ENCODE results near the gene TMEM123.

TMEM123 gene

GRCh38 chr11:102468616-102469195, 16.1 kb upstream of the TMEM123 start:
- no peak overlapping the region for H3K4me3 ChIP-seq (IDR thresholded peaks at IDR 0.05; ENCODE audit: insufficient read depth, low read depth, low read length)
- no peaks in the 10 kb centered on the region for H3K79me2 ChIP-seq (ENCODE audit: insufficient read depth, low read depth)
- H3K9ac ChIP-seq, result no peak overlapping the region
- H3K36me3 ChIP-seq (ENCODE audit: insufficient read depth), result no peaks in the 10 kb centered on the region
- no peak overlapping the region for H3K27ac ChIP-seq
- no peaks in the 10 kb centered on the region for H3K27me3 ChIP-seq (ENCODE audit: insufficient read depth, low read depth)
- no peak overlapping the region for H3K4me2 ChIP-seq
- no peak for TF ChIP-seq CTCF (conservative IDR thresholded peaks at IDR 0.05; ENCODE audit: low read depth, low read length)
- H2AFZ ChIP-seq (ENCODE audit: low read depth), result no peak overlapping the region
- H3K4me1 ChIP-seq (ENCODE audit: low read depth, poor library complexity, severe bottlenecking), result peaks cover 41% of the 10 kb centered on the region
- no peaks in the 10 kb centered on the region for H4K20me1 ChIP-seq (ENCODE audit: insufficient read depth)

DNA sequence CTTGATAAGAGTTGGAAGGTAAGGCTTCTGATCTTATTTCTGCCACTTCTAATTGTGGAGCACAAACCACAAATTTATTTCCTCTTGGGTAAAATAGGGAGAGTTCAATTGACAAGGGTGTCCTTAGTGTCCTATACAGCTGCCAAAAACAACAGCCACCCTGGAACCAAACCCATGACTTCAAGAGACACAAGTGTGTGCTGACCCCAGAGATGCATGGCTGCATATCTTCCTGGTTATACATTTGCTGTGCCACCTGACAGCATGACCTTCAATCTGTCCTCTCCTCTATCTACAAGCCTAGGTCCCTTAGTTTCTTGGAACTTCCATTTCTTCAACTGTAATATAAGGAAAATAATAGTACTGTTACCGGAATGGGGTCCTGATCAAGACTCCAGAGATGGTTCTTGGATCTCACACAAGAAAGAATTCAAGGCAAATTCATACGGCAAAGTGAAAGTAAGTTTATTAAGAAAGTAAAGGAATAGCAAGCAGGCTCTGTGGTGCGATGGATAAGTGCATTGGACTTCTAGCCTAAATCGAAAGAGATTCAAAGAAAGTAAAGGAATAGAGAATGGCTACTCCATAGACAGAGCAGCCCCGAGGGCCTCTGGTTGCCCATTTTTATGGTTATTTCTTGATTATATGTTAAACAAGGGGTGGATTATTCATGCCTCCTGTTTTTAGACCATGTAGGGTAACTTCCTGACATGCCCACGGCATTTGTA, 15.5 kb upstream of the TMEM123 start:
- Histone ChIP-seq H3K4me2 (no peak overlapping the region), H3K79me2 (ENCODE audit: insufficient read depth, low read depth) (no peaks in the 10 kb centered on the region), H4K20me1 (ENCODE audit: insufficient read depth) (no peaks in the 10 kb centered on the region), H3K4me1 (ENCODE audit: low read depth, poor library complexity, severe bottlenecking) (peaks cover 34% of the 10 kb centered on the region), H3K4me3 (IDR thresholded peaks at IDR 0.05; ENCODE audit: insufficient read depth, low read depth, low read length) (no peak overlapping the region), H2AFZ (ENCODE audit: low read depth) (no peak overlapping the region), H3K36me3 (ENCODE audit: insufficient read depth) (no peaks in the 10 kb centered on the region), H3K27me3 (ENCODE audit: insufficient read depth, low read depth) (no peaks in the 10 kb centered on the region), H3K27ac (no peak overlapping the region), H3K9ac (no peak overlapping the region)
- no peak for TF ChIP-seq CTCF (conservative IDR thresholded peaks at IDR 0.05; ENCODE audit: low read depth, low read length)

DNA sequence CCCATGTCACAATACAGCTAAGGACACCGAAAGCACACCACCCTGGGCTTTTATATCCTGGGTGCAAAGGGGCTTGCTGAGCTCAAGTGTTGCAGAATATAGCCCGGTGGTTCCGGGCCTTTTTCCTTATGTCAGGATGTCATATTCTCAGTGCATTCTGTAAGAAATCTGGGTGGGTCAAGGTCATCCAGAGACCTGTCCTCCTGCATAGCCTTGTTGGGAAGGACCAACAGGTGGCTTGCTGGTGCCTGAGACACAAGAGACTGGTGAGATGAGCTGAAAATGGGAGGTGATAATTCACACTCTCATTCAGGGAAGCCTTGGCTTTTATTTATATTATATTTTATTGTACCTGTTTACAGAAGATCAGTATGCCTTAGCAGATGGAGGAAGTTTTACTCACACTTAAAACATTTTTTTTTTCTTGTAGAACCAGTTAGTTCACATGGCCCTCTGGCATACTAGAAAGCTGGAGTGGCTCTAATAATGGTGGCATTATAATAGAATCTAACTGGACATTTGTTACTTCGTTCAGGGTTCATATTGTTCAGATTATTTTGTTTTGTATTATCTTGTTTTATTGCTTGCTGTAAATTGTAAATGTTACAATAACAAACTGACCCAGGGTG, 14.6 kb upstream of the TMEM123 start:
- Histone ChIP-seq H3K27ac (no peak overlapping the region), H4K20me1 (ENCODE audit: insufficient read depth) (no peaks in the 10 kb centered on the region), H3K4me3 (IDR thresholded peaks at IDR 0.05; ENCODE audit: insufficient read depth, low read depth, low read length) (no peak overlapping the region), H3K79me2 (ENCODE audit: insufficient read depth, low read depth) (no peaks in the 10 kb centered on the region), H3K9ac (no peak overlapping the region), H3K4me2 (no peak overlapping the region), H3K4me1 (ENCODE audit: low read depth, poor library complexity, severe bottlenecking) (peaks cover 25% of the 10 kb centered on the region), H3K27me3 (ENCODE audit: insufficient read depth, low read depth) (no peaks in the 10 kb centered on the region), H2AFZ (ENCODE audit: low read depth) (no peak overlapping the region), H3K36me3 (ENCODE audit: insufficient read depth) (no peaks in the 10 kb centered on the region)
- no peak for TF ChIP-seq CTCF (conservative IDR thresholded peaks at IDR 0.05; ENCODE audit: low read depth, low read length)

DNA sequence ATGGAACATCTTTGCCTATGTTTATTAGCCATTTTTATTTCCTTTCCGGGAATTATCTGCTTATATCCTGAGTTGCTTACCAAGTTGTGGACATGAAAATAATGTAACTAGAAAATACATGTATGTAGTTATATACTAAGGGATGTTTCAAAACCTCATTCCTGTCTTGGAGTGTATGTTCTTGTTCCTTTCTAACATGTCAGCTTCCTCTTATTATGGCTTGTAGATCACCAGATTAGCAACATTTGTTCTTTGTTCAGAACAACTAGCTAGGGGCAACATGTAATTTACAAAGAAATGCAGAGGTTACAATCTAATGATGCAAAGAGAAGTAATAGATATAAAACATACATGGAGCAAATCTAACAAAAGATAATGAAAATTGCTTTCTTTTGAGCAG, 13.1 kb upstream of the TMEM123 start:
- Histone ChIP-seq H3K27me3 (ENCODE audit: insufficient read depth, low read depth) (no peaks in the 10 kb centered on the region), H4K20me1 (ENCODE audit: insufficient read depth) (no peaks in the 10 kb centered on the region), H2AFZ (ENCODE audit: low read depth) (no peak overlapping the region), H3K27ac (no peak overlapping the region), H3K9ac (no peak overlapping the region), H3K4me3 (IDR thresholded peaks at IDR 0.05; ENCODE audit: insufficient read depth, low read depth, low read length) (no peak overlapping the region), H3K79me2 (ENCODE audit: insufficient read depth, low read depth) (no peaks in the 10 kb centered on the region), H3K4me2 (no peak overlapping the region), H3K4me1 (ENCODE audit: low read depth, poor library complexity, severe bottlenecking) (peaks cover 10% of the 10 kb centered on the region), H3K36me3 (ENCODE audit: insufficient read depth) (no peaks in the 10 kb centered on the region)
- no peak for TF ChIP-seq CTCF (conservative IDR thresholded peaks at IDR 0.05; ENCODE audit: low read depth, low read length)
